ENCODE measurements around the gene HYAL4.

Gene HYAL4

DNA sequence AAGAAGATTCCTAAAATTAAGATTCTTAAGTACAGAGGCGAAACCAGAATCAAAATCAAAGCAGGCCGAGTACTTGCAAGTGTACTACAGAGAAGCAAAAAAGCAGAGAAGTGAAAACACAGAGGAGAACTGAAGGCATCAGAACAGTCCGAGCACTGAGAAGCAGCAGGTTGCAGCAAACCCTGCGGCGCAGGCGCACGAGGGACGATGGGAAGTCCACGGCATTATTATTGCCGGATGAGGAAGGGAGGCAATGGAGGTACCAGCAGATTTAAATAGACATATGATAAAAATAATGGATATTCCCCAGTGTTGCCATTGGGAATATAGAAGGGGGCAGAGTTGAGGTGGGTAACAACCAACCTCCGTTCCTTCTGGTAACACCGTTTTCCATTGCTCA is 72.9 kb downstream of the HYAL4 start:
- Histone ChIP-seq H3K9me3 (ENCODE audit: control insufficient read depth in 1 of 2, low read length in 2 of 2) (no peaks in the 10 kb centered on the region), H3K4me3 (ENCODE audit: low read depth in 1 of 2, low read length in 2 of 2) (no peak overlapping the region), H3K27me3 (ENCODE audit: low read depth, low read length) (no peaks in the 10 kb centered on the region), H3K27ac (ENCODE audit: low read length) (no peak overlapping the region), H3K36me3 (ENCODE audit: control insufficient read depth in 1 of 2, insufficient read depth in 2 of 2, low read length in 2 of 2) (no peaks in the 10 kb centered on the region), H3K4me1 (ENCODE audit: control insufficient read depth in 1 of 2, insufficient read depth in 2 of 2, low read length in 2 of 2) (no peaks in the 10 kb centered on the region)

DNA sequence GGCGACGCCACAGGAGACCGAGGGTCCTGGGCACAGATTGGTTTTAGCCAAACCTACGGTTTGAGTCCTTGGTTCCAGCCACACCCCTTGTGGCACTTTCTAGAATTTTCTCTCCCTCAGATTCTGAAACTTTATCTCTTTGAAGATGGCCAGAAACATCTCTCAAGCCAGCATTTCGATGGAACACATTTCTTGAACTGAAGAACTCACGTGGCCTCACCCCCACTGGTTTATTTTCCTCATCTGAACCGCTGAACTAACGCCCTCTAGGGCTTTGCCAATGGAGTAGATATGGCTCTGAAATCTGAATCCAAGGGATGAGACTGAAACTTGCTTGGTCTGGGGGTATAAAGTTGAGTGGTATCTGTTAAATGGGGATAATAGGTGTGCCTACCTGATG is 73.3 kb downstream of the HYAL4 start:
- Histone ChIP-seq H3K4me1 (ENCODE audit: control insufficient read depth in 1 of 2, insufficient read depth in 2 of 2, low read length in 2 of 2) (no peaks in the 10 kb centered on the region), H3K36me3 (ENCODE audit: control insufficient read depth in 1 of 2, insufficient read depth in 2 of 2, low read length in 2 of 2) (no peaks in the 10 kb centered on the region), H3K4me3 (ENCODE audit: low read depth in 1 of 2, low read length in 2 of 2) (no peak overlapping the region), H3K27me3 (ENCODE audit: low read depth, low read length) (no peaks in the 10 kb centered on the region), H3K27ac (ENCODE audit: low read length) (no peak overlapping the region), H3K9me3 (ENCODE audit: control insufficient read depth in 1 of 2, low read length in 2 of 2) (no peaks in the 10 kb centered on the region)

DNA sequence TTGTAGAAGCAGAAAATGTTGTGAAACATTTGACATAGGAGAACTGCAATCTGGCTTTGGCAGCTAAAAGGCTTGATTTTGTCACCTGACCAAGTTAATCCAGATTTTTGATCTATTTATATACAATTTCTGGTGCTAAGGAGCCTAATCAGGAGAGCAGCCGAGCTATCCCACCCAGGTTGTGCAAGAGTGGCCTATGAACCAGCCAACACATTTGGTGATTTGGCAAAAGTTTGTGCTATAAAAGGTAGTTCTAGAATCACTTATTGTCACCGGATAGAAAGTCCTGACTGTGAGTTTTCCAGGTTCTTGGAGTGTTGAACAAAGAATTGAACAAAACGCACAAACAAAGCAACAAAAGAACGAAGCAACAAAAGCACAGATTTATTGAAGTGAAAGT is 78.6 kb downstream of the HYAL4 start:
- H3K27me3 ChIP-seq (ENCODE audit: low read depth, low read length), result no peaks in the 10 kb centered on the region
- H3K27ac ChIP-seq (ENCODE audit: low read length), result no peak overlapping the region
- H3K4me1 ChIP-seq (ENCODE audit: control insufficient read depth in 1 of 2, insufficient read depth in 2 of 2, low read length in 2 of 2), result no peaks in the 10 kb centered on the region
- H3K9me3 ChIP-seq (ENCODE audit: control insufficient read depth in 1 of 2, low read length in 2 of 2), result no peaks in the 10 kb centered on the region
- no peak overlapping the region for H3K4me3 ChIP-seq (ENCODE audit: low read depth in 1 of 2, low read length in 2 of 2)
- H3K36me3 ChIP-seq (ENCODE audit: control insufficient read depth in 1 of 2, insufficient read depth in 2 of 2, low read length in 2 of 2), result no peaks in the 10 kb centered on the region

DNA sequence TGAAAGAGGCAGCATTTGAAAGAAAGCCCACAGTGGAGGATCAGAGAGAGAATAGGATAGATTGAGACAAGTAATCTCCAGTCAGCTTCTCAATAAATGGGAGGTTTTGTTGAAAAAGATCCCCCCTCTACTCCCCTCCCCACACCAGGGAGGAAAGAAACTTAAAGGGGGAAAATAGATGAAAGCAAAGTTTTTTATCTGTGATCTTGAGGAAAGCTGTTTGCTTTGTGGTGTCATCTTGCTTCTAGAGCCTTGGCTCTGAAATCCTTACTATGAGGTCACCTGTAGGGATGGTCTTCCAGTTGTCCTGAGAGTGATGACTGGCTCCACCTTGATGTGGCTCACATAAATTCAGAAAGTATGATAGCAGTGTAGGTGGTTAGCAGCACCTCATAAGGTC is 80.0 kb downstream of the HYAL4 start, which contains the start of gene SPAM1:
SPAM1 (plus strand) TSS at position 301 of the 400 bp plus-strand sequence. CDS start 28,330 bp downstream, outside the sequence.
- Histone ChIP-seq H3K27ac (ENCODE audit: low read length) (no peak within 1 kb of the TSS), H3K4me1 (ENCODE audit: control insufficient read depth in 1 of 2, insufficient read depth in 2 of 2, low read length in 2 of 2) (no peaks in the 10 kb centered on the region), H3K4me3 (ENCODE audit: low read depth in 1 of 2, low read length in 2 of 2) (no peak within 1 kb of the TSS), H3K9me3 (ENCODE audit: control insufficient read depth in 1 of 2, low read length in 2 of 2) (no peaks in the 10 kb centered on the region), H3K27me3 (ENCODE audit: low read depth, low read length) (no peaks in the 10 kb centered on the region), H3K36me3 (ENCODE audit: control insufficient read depth in 1 of 2, insufficient read depth in 2 of 2, low read length in 2 of 2) (no peaks in the 10 kb centered on the region)
